Spleen (tissue), 7 donors: ENCODE measurements around the gene TMEM50B.
"Not testable (repeated sequence)": the region's sequence is repeated elsewhere in the genome, so short reads cannot be mapped to it uniquely, and the experiment has no call there.

Experiments used
- CTCF ChIP-seq, 11 experiments: fragments of 200-600 bp in 7 of 11; fragments of 450-650 bp in 4 of 11; sonication (generic) in 4 of 11; IDR thresholded peaks in 8 of 11; conservative IDR thresholded peaks in 3 of 11; 1 replicate in 7 of 11; 2 replicates in 4 of 11; pipeline versions ENCODE4 v1.4.0 to v1.8.0; 2016 to 2021; ENCODE audit warnings: antibody characterized with exemption in 11 of 11, inconsistent platforms in 4 of 11, mild to moderate bottlenecking in 1 of 11
- POLR2AphosphoS5 ChIP-seq, 3 donors: sonication (generic); formaldehyde crosslinking; IDR thresholded peaks; one replicate each; pipeline ENCODE4 v1.5.1; 2017; ENCODE audit warnings: antibody characterized with exemption in 3 of 3
- donor health status: DM: no; HTN: no; CAD: no; lungs with moderate emphysema.
- donor health status: DM: no; HTN: no; CAD: no.
- donor health status: DM: no; HTN: no; CAD: no.

GRCh38 chr21:33446620-33447019, 33.2 kb downstream of the TMEM50B start:
- TF ChIP-seq POLR2AphosphoS5 (IDR thresholded peaks at IDR 0.05); CTCF (IDR thresholded peaks at IDR 0.05 in 8 of 11, conservative IDR thresholded peaks at IDR 0.05 in 3 of 11): not testable (repeated sequence)
